Mesenteric fat pad (tissue), 1 donor: ENCODE measurements around the gene GPRIN1. TPM values are rescaled to one million over a fixed set of nuclear protein-coding genes. Genes with fewer than 3 reads are reported as not detected.
"Not testable (repeated sequence)": the region's sequence is repeated elsewhere in the genome, so short reads cannot be mapped to it uniquely, and the experiment has no call there.

Experiments
- DNase-seq: peaks from one replicate; pipeline ENCODE4 v3.0.0-alpha.2; 2020; ENCODE audit warnings: low spot score
- total RNA-seq: library from RNA; stranded (reverse); fragmentation: NEBNext Ultra II Directional; extraction: Animal tissue kit (Norgen Biotek cat#: 25700); gene quantifications from one replicate; pipeline ENCODE4 v1.2.1, GENCODE V29; 2021
- donor health status: DM: yes; HTN: yes; CAD: no.

The GPRIN1 gene
- total RNA-seq, 1 donor from 2014 or later, result 1.3 TPM

GRCh38 chr5:176597417-176598389 lies 12.3 kb downstream of the GPRIN1 start:
- DNase-seq, result no peak

DNA sequence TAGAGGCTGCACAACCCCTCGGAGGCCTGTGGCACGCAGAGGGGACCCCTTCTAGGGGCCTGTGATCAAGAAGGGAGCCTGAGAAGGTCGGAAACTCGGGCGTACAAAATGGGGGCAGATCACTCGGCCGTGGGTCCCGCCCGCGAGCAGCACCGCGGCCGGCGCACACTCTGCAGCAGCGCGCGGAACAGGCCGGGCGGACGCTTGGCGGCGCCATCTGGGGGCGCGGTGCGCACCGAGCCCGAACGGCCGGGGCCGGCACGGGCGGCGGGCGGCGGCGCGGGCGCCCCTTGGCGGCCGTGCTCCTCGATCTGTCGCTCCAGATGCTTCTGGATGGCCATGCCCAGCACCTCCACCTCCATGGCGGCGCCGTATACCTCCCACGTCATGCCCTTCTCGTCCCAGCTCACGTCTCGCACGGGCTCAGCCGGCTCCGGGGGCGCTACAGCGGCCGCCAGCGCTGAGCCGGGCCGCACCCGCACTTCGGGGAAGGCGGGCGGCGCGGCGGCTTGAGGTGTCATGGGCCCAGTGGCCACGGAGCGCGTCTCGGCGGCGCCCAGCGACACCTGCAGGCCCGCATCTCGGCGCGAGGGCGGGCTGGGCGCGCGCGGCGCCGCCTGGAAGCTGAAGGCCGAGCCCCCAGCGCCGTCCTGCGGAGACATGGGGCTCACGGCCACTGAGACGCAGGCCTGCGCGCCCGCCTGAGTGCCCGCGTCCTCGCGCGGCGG lies 13.1 kb downstream of the GPRIN1 start:
- no peak for DNase-seq

DNA sequence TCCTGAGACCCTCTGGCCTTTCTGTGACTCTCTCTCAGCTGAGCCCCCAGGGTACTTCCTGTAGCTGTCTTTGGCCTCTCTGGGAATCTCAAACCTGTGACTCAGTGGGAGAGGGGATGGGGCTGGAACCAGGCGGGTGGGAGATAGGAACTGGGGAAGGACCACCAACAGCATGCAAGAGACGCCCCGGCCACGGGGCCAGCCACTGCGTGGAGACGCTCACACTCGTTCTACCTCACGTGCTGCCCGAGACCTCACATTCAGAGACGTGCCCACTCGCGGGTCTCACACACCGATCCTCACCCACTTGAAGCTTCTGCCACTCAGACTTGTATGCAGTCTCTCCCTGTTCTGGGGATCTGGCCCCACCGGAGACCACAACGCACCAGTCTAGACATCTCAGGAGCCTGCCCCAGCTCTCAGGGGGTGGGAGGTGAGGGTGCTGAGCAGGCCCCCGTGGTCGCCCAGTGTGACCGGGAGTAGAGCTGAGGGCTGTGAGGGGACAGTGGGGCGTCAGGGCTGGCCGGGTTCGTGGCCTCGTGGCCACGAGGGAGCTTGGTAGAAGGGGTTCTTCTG lies 13.8 kb downstream of the GPRIN1 start:
- DNase-seq, result no peak

DNA sequence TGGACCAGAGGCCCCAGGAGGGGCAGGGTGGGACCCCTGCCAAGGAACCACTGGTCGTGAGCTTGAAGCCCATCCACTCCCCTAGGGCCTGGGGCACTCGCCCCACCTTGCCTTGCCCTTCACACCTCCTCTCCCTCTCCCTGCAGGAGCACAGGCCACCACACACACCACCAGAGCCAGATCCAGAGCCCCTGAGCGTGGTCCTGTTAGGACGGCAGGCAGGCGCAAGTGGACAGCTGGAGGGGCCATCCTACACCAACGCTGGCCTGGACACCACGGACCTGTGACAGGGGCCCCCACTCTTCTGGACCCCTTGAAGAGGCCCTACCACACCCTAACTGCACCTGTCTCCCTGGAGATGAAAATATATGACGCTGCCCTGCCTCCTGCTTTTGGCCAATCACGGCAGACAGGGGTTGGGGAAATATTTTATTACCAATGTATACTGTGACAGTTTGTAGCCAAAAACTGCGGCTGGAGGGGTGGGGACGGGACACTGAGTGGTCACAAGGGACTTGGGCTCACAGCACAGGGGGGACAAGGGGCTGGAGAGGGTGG lies 14.5 kb downstream of the GPRIN1 start:
- DNase-seq, result no peak

GRCh38 chr5:176594554-176594953 lies 15.4 kb downstream of the GPRIN1 start:
- DNase-seq, result no peak

- DNase-seq, result no peak
Observed at GRCh38 chr5:176593273-176593869, 16.6 kb downstream of the GPRIN1 start.

- DNase-seq, result no peak
Observed at GRCh38 chr5:176592573-176592972, 17.4 kb downstream of the GPRIN1 start.

DNA sequence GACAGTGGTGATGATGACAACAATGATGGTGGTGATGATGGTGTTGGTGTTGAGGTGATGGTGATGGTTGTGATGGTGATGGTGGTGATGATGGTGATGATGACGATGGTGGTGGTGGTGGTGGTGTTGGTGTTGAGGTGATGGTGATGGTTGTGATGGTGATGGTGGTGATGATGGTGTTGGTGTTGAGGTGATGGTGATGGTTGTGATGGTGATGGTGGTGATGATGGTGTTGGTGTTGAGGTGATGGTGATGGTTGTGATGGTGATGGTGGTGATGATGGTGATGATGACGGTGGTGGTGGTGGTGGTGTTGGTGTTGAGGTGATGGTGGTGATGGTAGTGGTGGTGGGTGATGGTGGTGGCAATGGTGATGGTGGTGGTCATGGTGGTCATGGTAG lies 18.3 kb downstream of the GPRIN1 start:
- DNase-seq, result not testable (repeated sequence)

GRCh38 chr5:176590035-176590717 lies 19.8 kb downstream of the GPRIN1 start:
- DNase-seq, result no peak

DNA sequence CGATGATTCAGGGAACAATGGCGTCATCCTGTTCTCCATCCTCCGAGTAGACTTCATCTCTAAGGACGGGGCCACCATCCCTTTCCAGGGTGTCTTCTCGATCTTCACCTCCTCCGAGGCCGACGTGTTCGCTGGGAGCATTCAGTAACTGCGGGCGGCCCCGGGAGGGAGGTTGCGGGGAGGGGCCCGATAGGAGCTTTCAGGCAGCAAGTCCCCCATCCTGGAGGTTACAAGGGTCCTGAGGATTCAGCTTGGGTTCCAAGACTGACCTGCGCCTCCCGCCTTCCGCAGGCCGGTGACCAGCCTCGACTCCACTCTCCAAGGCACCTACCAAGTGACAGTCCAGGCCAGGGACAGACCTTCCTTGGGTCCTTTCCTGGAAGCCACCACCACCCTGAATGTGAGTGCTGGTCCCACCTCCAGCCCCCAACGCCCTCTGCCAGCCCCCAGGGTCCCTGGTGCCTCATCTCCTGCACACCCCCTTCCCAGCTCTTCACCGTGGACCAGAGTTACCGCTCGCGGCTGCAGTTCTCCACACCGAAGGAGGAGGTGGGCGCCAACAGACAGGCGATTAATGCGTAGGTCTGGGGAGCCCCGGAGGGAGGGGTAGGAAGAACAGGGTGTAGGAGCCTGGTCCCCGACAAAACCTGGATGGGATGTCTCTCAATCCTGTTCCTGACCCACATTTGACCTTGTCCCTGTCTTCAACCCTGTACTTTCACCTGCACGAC lies 20.8 kb downstream of the GPRIN1 start:
- DNase-seq, result no peak

GRCh38 chr5:176588297-176588696 lies 21.7 kb downstream of the GPRIN1 start:
- no peak for DNase-seq

DNA sequence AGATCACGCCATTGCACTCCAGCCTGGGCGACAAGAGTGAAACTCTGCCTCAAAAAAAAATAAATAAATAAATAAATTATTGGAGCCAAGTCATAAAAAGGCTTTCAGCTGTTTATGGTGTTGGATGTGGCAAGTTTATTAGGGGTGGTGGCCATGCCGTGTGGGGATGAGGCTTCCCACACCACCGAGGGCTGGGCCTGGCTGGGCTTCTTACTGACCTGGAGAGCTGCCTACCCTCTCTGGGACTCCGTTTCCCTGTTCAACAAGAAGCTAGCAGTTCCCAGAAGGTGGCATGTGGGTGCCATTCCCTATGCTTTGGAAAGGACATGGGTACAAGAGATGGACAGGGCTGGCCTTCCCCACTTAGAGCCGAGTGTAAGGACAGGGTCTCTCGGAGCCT lies 22.6 kb downstream of the GPRIN1 start:
- DNase-seq, result no peak

- no peak for DNase-seq
Observed at GRCh38 chr5:176583076-176583475, 26.9 kb downstream of the GPRIN1 start.

- no peak for DNase-seq
Observed at GRCh38 chr5:176581361-176581760, 28.6 kb downstream of the GPRIN1 start.

- no peak for DNase-seq
Observed at GRCh38 chr5:176579323-176579722, 30.6 kb downstream of the GPRIN1 start.

- DNase-seq, result no peak
Observed at GRCh38 chr5:176578391-176578808, 31.6 kb downstream of the GPRIN1 start.

DNA sequence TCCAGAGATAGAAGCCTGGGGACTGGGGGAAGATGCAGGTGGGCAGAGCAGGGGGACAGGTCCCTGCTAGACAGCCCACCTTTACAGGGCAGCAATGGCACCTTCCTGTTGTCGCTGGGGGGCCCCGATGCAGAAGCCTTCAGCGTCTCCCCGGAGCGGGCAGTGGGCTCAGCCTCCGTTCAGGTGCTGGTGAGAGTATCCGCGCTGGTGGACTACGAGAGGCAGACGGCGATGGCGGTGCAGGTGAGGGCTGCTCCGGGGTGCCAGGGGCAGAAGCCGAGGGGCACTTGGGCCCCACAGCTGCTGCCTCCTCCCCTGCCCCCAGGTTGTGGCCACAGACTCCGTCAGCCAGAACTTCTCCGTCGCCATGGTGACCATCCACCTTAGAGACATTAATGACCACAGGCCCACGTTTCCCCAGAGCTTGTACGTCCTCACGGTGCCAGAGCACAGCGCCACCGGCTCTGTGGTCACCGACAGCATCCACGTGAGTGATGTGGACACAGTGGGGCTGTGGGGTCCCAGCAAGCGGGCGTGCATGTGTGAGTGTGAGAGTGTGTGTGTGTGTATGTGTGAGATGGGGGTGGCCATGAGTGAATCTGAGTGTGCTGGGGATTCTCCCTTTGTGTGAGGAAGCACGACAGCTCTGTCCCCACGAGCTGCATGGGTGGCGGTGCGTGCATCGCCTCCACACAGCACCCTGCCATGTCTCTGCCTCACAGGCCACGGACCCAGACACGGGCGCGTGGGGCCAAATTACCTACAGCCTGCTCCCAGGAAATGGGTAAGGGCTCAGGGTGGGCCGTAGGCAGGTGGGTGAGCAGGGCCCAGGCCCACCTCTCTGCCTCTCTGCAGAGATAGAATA lies 32.4 kb downstream of the GPRIN1 start:
- DNase-seq, result no peak

- DNase-seq, result no peak
Observed at GRCh38 chr5:176575488-176576422, 34.2 kb downstream of the GPRIN1 start.
